Head of caudate nucleus (tissue), 42 donors: ENCODE data around the gene HSDL1.

Experiments used
- DNase-seq, 42 donors: peaks; one replicate each; pipeline versions ENCODE4 v3.0.0 to v3.0.0-alpha.2; 2020 to 2021; ENCODE audit warnings: mixed read lengths in 7 of 42
- intact Hi-C: fragments of 100-400 bp; cut with DNase I; formaldehyde crosslinking; loops from one replicate; pipeline ENCODE4 v1.15.0; 2022

Gene HSDL1

GRCh38 chr16:84178146-84178765 is 33.3 kb upstream of the HSDL1 start:
- intact Hi-C loops: no loop called here
- DNase-seq: no peak

- peak in 6 of 42 donors; percentile 12 to 59 (median 46) for DNase-seq
- intact Hi-C loops: no loop called here
Observed at GRCh38 chr16:84177741-84178073, 32.7 kb upstream of the HSDL1 start.

GRCh38 chr16:84176192-84177053 is 31.4 kb upstream of the HSDL1 start:
- DNase-seq: no peak
- intact Hi-C loops: no loop called here

- intact Hi-C loops: no loop called here
- peak in 27 of 42 donors; percentile 42 to 83 (median 61) for DNase-seq
Observed at GRCh38 chr16:84175350-84176081, 30.5 kb upstream of the HSDL1 start.

GRCh38 chr16:84174396-84174795 is 29.4 kb upstream of the HSDL1 start:
- DNase-seq: peak in 14 of 42 donors; percentile 33 to 69 (median 42)
- intact Hi-C loops: no loop called here

GRCh38 chr16:84169765-84170310 is 24.9 kb upstream of the HSDL1 start:
- intact Hi-C loops: no loop called here

GRCh38 chr16:84166796-84167695 is 22.1 kb upstream of the HSDL1 start:
- intact Hi-C loops: no loop called here

More at GRCh38 chr16:84169765-84170310, 24.9 kb upstream of the HSDL1 start:
- no peak for DNase-seq

GRCh38 chr16:84165746-84166145 is 20.8 kb upstream of the HSDL1 start:
- no peak for DNase-seq

More at GRCh38 chr16:84166796-84167695, 22.1 kb upstream of the HSDL1 start:
- DNase-seq: no peak

GRCh38 chr16:84161801-84162200 is 16.8 kb upstream of the HSDL1 start:
- intact Hi-C loops: no loop called here
- no peak for DNase-seq

More at GRCh38 chr16:84165746-84166145, 20.8 kb upstream of the HSDL1 start:
- intact Hi-C loops: no loop called here

GRCh38 chr16:84161037-84161436 is 16.1 kb upstream of the HSDL1 start:
- intact Hi-C loops: no loop called here
- no peak for DNase-seq

- DNase-seq: no peak
- intact Hi-C loops: no loop called here
Observed at GRCh38 chr16:84159800-84160199, 14.8 kb upstream of the HSDL1 start.

- intact Hi-C loops: no loop called here
- no peak for DNase-seq
Observed at GRCh38 chr16:84159007-84159406, 14.0 kb upstream of the HSDL1 start.

GRCh38 chr16:84156342-84156784 is 11.4 kb upstream of the HSDL1 start:
- intact Hi-C loops: no loop called here
- DNase-seq: no peak

- intact Hi-C loops: no loop called here
- DNase-seq: no peak
Observed at GRCh38 chr16:84155771-84156170, 10.8 kb upstream of the HSDL1 start.

GRCh38 chr16:84155226-84155625 is 10.2 kb upstream of the HSDL1 start:
- intact Hi-C loops: no loop called here
- DNase-seq: no peak

GRCh38 chr16:84153660-84154214 is 8.8 kb upstream of the HSDL1 start:
- intact Hi-C loops: no loop called here

GRCh38 chr16:84150926-84151325 is 5.9 kb upstream of the HSDL1 start:
- DNase-seq: no peak
- intact Hi-C loops: no loop called here

More at GRCh38 chr16:84153660-84154214, 8.8 kb upstream of the HSDL1 start:
- no peak for DNase-seq

GRCh38 chr16:84144209-84144858 is 643 bp downstream of the HSDL1 start:
- peak in 41 of 42 donors; percentile 32 to 77 (median 58) for DNase-seq
- intact Hi-C loops: no loop called here
